HFF-Myc (cell line): ENCODE data around the gene ABHD8.
A peak's percentile ranks its signal among the peaks of the same experiment; 100 is the strongest.

Source experiments
- DNase-seq: peaks from one replicate; pipeline ENCODE4 v3.0.0-alpha.2; 2011; ENCODE audit warnings: low read depth; ENCODE audit errors: extremely low read depth
- H3K4me3 ChIP-seq: replicated peaks from 2 replicates; pipeline ENCODE4 v1.5.1; 2011; ENCODE audit warnings: low read depth, mild to moderate bottlenecking, control low read depth, low read length
- TF ChIP-seq, protein P1 (sequence below): IDR thresholded peaks from 2 replicates; pipeline ENCODE4 v1.5.1; 2012; ENCODE audit warnings: mild to moderate bottlenecking, low read depth, low read length, control low read depth; ENCODE audit errors: missing control alignments

ABHD8 gene

GRCh38 chr19:17305216-17305516 is 1.9 kb upstream of the ABHD8 start:
- DNase-seq: no peak
- TF ChIP-seq, protein P1, sequence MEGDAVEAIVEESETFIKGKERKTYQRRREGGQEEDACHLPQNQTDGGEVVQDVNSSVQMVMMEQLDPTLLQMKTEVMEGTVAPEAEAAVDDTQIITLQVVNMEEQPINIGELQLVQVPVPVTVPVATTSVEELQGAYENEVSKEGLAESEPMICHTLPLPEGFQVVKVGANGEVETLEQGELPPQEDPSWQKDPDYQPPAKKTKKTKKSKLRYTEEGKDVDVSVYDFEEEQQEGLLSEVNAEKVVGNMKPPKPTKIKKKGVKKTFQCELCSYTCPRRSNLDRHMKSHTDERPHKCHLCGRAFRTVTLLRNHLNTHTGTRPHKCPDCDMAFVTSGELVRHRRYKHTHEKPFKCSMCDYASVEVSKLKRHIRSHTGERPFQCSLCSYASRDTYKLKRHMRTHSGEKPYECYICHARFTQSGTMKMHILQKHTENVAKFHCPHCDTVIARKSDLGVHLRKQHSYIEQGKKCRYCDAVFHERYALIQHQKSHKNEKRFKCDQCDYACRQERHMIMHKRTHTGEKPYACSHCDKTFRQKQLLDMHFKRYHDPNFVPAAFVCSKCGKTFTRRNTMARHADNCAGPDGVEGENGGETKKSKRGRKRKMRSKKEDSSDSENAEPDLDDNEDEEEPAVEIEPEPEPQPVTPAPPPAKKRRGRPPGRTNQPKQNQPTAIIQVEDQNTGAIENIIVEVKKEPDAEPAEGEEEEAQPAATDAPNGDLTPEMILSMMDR: no peak
- peak overlapping the region; percentile 66; the same call in 1 of the 2 replicates for H3K4me3 ChIP-seq

GRCh38 chr19:17304386-17305215 is 1.4 kb upstream of the ABHD8 start:
- no peak for DNase-seq
- H3K4me3 ChIP-seq: no peak overlapping the region; the same call in 1 of the 2 replicates
- TF ChIP-seq, protein P1: no peak

- DNase-seq: no peak
- H3K4me3 ChIP-seq: no peak overlapping the region
- TF ChIP-seq, protein P1: no peak
Observed at GRCh38 chr19:17303940-17304267, 679 bp upstream of the ABHD8 start.

DNA sequence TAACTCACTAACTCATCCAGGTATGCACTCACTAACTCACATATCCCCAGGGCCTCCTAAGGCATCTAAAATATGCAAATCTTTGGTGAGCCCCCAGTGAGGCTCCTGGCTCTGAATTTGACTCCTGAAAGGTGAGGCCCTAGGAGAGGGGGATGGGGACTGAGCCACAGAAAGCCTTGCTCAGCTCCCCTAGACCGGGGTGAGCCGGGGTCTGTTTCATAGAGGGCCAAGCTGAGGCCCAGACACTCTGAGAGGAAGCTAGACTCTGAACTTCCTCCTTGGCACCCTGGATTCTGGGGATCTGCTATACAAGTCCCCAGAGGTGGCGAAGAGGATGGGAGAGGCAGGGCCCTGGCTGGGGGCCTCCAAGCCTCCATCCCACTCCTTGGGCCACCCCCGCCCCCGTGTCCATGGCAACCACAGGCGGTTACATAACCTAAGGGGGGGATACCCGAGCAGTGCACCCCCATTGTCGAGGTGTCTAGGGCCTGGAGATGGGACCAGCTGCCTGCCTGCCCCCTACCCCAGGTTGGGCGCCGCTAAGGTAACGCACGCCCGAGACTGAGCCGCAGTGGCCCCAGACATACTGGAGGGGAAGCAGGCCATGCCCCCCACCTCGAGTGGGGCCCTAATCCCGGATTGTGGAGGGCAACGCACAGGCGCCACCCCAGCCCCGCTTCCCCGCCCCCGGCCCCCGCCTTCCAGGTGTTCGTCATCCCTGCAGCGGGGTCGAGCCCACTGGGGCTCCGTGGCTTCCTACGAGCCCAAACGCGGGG is 646 bp downstream of the ABHD8 start:
- peak overlapping the region; percentile 43 for H3K4me3 ChIP-seq
- TF ChIP-seq, protein P1: no peak
- DNase-seq: no peak

DNA sequence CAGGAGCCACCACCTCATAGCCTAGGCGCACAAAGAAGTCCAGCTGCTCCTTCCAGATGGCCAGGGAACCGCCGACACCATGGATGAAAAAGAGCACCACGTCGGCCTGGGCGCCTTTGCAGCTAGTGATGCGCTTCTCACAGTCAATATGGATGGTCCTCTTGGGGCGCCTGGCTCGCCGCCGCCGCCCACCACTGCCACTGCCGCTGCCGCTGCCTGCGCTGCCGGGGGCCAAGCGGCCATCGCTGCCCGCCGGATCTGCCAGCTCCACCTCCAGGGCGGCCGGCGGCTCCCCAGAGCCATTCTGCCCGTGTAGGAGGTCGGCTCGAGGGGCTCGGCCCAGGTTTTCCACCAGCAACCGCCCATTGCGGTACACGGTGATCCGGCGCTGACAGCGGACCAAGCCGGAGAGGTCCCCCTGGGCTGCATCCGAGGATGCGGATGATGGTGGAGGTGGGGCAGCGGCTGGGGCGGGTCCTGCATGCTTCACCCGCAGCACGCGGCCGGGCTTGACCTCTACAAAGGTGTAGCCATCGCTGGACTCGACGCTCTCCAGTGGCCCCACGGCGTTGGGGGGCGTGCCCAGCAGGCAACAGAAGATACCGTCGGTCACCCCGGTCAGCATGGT is 2.1 kb downstream of the ABHD8 start:
- H3K4me3 ChIP-seq: no peak overlapping the region
- TF ChIP-seq, protein P1: no peak

GRCh38 chr19:17296976-17297375 is 6.2 kb downstream of the ABHD8 start:
- H3K4me3 ChIP-seq: no peak overlapping the region
- DNase-seq: no peak
- TF ChIP-seq, protein P1: no peak

More for the DNA sequence above, 2.1 kb downstream of the ABHD8 start:
- no peak for DNase-seq
